ENCODE measurements around the gene PDCD1LG2. TPM values are rescaled to one million over a fixed set of nuclear protein-coding genes. Genes with fewer than 3 reads are reported as not detected.

The PDCD1LG2 gene
- polyA plus RNA-seq, 1 of the 3 experiments (the other 2 are of a cell fraction): 11.1 TPM

DNA sequence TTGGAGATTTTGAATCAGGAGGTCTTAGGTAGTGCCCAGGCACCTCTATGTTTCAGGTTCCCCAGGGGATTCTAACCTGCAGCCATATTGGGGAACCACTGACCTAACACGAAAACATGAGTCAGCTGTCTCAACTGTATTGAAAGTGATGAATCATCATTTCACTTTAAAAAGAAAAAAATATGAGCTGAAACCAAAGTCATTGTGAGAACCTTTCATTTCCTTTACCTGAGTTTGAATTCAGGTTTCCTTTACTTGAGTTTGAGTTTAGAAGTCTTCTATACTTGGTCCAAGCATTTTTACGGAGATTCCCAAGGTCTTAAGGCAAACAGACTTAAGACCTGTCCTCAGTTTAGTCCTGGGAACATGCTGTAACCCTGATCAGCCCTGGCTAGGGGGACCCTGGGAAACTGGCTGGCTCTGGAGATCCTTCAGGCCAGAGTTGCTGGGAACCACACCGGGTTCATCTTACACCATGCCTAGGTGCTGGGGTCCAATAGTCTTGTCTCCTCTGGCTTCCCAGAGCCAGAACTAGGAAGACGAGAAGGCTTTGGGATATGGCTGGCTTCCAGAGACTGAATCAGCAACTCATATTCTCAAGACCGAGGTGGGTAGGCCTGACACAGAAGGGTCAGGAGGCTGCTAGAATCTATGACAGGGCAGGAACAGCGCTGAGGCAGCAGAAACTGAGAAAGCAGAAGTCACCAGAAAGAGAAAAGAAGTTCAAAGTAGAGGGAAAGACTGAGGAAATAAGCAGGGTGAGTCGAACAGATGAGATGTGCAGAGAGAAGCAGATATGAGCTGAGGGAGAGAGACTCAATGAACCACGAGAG lies 16.4 kb upstream of the PDCD1LG2 start:
- ChIA-PET CTCF (no interaction called here), POLR2A (no interaction called here)
- Histone ChIP-seq H3K27me3 (ENCODE audit: insufficient read depth) (no peaks in the 10 kb centered on the region), H3K27ac (ENCODE audit: low read depth in 2 of 2, low read length in 1 of 2) (peak overlapping the region in 1 of 2 experiments; percentile 88; a peak in 2 of 4 replicates), H3K4me2 (peak overlapping the region; percentile 54), H3K9me2 (no peaks in the 10 kb centered on the region), H3F3A (replicated peaks; ENCODE audit: insufficient read depth) (peaks cover 30% of the 10 kb centered on the region), H3K9ac (peak overlapping the region; percentile 56; the same call in 1 of the 2 replicates), H4K20me1 (ENCODE audit: insufficient read depth) (no peaks in the 10 kb centered on the region), H3K79me2 (ENCODE audit: insufficient read depth) (no peaks in the 10 kb centered on the region), H3K4me3 (ENCODE audit: low read depth in 2 of 2, low read length in 1 of 2) (no peak overlapping the region), H3K9me3 (no peaks in the 10 kb centered on the region), H2AFZ (ENCODE audit: low read depth) (peak overlapping the region; percentile 90), H3K4me1 (ENCODE audit: control insufficient read depth in 1 of 2, insufficient read depth in 2 of 2, low read depth in 1 of 2, low read length in 1 of 2) (peaks cover 0 to 7% of the 10 kb centered on the region in 2 experiments; a peak in 1 of 4 replicates), H3K36me3 (replicated peaks in 1 of 2; ENCODE audit: control insufficient read depth in 1 of 2, insufficient read depth in 2 of 2, low read length in 1 of 2) (no peaks in the 10 kb centered on the region)
- 61% methylated on average over 8 of the region's 8 CpGs for WGBS (ENCODE audit: low lambda C conversion rate)
- TF ChIP-seq GABPA (IDR thresholded peaks at IDR 0.05; ENCODE audit: low read depth) (no peak), YY1 (IDR thresholded peaks at IDR 0.05; ENCODE audit: low read depth) (peak; percentile 73; the same call in 1 of the 2 replicates), TAF1 (IDR thresholded peaks at IDR 0.05; ENCODE audit: borderline replicate concordance, low read depth, low read length) (no peak), POLR2AphosphoS5 (IDR thresholded peaks at IDR 0.05; ENCODE audit: low read depth, low read length) (no peak), RCOR1 (IDR thresholded peaks at IDR 0.05; ENCODE audit: low read length) (no peak), FOSL2 (IDR thresholded peaks at IDR 0.05; ENCODE audit: borderline replicate concordance, low read depth) (peak; percentile 66), NFIC (IDR thresholded peaks at IDR 0.05; ENCODE audit: borderline replicate concordance) (peak; percentile 58; the same call in 1 of the 2 replicates), EP300 (IDR thresholded peaks at IDR 0.05; ENCODE audit: borderline replicate concordance in 1 of 2, low read depth in 1 of 2, low read length in 1 of 2) (no peak), SIN3A (IDR thresholded peaks at IDR 0.05; ENCODE audit: borderline replicate concordance, low read depth, low read length) (no peak), NRF1 (IDR thresholded peaks at IDR 0.05; ENCODE audit: low read depth, low read length) (no peak), RXRA (IDR thresholded peaks at IDR 0.05; ENCODE audit: borderline replicate concordance, low read depth) (no peak), TCF12 (IDR thresholded peaks at IDR 0.05) (no peak), RAD21 (IDR thresholded peaks at IDR 0.05; ENCODE audit: low read length) (no peak), JUND (IDR thresholded peaks at IDR 0.05) (peak; percentile 35)
- TF ChIP-seq, protein P1, sequence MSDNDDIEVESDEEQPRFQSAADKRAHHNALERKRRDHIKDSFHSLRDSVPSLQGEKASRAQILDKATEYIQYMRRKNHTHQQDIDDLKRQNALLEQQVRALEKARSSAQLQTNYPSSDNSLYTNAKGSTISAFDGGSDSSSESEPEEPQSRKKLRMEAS (IDR thresholded peaks at IDR 0.05; ENCODE audit: low read depth): no peak
- TF ChIP-seq, protein P2, sequence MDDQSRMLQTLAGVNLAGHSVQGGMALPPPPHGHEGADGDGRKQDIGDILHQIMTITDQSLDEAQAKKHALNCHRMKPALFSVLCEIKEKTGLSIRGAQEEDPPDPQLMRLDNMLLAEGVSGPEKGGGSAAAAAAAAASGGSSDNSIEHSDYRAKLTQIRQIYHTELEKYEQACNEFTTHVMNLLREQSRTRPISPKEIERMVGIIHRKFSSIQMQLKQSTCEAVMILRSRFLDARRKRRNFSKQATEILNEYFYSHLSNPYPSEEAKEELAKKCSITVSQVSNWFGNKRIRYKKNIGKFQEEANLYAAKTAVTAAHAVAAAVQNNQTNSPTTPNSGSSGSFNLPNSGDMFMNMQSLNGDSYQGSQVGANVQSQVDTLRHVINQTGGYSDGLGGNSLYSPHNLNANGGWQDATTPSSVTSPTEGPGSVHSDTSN (IDR thresholded peaks at IDR 0.05): peak; percentile 13; the same call in 1 of the 2 replicates
- TF ChIP-seq, protein P3, sequence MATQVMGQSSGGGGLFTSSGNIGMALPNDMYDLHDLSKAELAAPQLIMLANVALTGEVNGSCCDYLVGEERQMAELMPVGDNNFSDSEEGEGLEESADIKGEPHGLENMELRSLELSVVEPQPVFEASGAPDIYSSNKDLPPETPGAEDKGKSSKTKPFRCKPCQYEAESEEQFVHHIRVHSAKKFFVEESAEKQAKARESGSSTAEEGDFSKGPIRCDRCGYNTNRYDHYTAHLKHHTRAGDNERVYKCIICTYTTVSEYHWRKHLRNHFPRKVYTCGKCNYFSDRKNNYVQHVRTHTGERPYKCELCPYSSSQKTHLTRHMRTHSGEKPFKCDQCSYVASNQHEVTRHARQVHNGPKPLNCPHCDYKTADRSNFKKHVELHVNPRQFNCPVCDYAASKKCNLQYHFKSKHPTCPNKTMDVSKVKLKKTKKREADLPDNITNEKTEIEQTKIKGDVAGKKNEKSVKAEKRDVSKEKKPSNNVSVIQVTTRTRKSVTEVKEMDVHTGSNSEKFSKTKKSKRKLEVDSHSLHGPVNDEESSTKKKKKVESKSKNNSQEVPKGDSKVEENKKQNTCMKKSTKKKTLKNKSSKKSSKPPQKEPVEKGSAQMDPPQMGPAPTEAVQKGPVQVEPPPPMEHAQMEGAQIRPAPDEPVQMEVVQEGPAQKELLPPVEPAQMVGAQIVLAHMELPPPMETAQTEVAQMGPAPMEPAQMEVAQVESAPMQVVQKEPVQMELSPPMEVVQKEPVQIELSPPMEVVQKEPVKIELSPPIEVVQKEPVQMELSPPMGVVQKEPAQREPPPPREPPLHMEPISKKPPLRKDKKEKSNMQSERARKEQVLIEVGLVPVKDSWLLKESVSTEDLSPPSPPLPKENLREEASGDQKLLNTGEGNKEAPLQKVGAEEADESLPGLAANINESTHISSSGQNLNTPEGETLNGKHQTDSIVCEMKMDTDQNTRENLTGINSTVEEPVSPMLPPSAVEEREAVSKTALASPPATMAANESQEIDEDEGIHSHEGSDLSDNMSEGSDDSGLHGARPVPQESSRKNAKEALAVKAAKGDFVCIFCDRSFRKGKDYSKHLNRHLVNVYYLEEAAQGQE (IDR thresholded peaks at IDR 0.05; ENCODE audit: low read depth, low read length): no peak
- TF ChIP-seq, protein P4, sequence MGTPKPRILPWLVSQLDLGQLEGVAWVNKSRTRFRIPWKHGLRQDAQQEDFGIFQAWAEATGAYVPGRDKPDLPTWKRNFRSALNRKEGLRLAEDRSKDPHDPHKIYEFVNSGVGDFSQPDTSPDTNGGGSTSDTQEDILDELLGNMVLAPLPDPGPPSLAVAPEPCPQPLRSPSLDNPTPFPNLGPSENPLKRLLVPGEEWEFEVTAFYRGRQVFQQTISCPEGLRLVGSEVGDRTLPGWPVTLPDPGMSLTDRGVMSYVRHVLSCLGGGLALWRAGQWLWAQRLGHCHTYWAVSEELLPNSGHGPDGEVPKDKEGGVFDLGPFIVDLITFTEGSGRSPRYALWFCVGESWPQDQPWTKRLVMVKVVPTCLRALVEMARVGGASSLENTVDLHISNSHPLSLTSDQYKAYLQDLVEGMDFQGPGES (IDR thresholded peaks at IDR 0.05; ENCODE audit: low read depth, low read length): no peak
- TF ChIP-seq, protein P5, sequence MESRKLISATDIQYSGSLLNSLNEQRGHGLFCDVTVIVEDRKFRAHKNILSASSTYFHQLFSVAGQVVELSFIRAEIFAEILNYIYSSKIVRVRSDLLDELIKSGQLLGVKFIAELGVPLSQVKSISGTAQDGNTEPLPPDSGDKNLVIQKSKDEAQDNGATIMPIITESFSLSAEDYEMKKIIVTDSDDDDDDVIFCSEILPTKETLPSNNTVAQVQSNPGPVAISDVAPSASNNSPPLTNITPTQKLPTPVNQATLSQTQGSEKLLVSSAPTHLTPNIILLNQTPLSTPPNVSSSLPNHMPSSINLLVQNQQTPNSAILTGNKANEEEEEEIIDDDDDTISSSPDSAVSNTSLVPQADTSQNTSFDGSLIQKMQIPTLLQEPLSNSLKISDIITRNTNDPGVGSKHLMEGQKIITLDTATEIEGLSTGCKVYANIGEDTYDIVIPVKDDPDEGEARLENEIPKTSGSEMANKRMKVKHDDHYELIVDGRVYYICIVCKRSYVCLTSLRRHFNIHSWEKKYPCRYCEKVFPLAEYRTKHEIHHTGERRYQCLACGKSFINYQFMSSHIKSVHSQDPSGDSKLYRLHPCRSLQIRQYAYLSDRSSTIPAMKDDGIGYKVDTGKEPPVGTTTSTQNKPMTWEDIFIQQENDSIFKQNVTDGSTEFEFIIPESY (IDR thresholded peaks at IDR 0.05; ENCODE audit: borderline replicate concordance, low read depth): no peak
- TF ChIP-seq, protein P6, sequence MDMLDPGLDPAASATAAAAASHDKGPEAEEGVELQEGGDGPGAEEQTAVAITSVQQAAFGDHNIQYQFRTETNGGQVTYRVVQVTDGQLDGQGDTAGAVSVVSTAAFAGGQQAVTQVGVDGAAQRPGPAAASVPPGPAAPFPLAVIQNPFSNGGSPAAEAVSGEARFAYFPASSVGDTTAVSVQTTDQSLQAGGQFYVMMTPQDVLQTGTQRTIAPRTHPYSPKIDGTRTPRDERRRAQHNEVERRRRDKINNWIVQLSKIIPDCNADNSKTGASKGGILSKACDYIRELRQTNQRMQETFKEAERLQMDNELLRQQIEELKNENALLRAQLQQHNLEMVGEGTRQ (IDR thresholded peaks at IDR 0.05; ENCODE audit: borderline replicate concordance, low read depth, low read length): no peak
- DNase-seq: no peak

Measured in SK-N-SH (cell line).